Measurements from ENCODE around the gene MN1.

Gene MN1

DNA sequence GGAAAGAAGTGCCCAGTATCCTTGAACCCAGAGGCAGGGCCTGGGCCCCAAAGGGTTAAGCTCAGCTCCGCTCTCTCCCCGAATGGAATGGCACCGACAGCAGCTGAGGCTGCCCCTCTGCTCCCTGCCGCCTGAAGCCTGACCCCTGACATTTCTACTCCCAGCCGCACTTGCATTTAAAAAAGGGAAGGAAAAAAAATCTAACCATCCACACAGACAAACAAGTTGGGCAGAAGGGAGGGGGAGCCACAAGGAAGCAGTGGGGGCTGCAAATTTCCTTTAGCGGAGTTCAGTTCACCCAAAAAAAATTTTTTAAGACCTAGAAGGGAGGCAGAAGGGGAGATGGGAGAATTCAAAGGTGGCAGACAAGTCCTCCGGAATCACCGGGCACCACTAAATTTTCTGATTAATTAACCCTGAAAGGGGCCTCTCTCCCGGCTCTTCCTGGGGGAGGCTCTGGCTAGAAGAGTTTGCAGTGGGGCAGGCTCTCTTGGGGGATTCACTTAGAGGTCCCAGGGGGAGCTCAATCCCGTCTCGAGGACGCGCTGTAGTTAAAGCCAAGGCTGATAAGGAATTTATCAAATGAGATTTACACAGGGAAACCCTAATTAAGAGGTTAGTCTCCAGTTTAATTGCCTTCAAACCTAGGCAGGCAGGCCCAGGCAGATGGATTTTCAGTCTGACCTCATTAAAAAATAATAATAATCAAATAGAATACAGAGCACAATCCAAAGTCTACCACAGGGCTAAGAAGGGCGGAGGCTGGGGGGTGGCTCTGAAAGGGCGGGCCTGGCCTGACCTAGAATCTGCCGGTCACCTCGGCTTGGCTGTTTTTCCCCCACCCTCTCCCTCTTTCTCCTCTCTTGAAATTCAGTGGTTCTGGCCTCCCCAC, 25.6 kb downstream of the MN1 start:
- TF ChIP-seq, protein P1, sequence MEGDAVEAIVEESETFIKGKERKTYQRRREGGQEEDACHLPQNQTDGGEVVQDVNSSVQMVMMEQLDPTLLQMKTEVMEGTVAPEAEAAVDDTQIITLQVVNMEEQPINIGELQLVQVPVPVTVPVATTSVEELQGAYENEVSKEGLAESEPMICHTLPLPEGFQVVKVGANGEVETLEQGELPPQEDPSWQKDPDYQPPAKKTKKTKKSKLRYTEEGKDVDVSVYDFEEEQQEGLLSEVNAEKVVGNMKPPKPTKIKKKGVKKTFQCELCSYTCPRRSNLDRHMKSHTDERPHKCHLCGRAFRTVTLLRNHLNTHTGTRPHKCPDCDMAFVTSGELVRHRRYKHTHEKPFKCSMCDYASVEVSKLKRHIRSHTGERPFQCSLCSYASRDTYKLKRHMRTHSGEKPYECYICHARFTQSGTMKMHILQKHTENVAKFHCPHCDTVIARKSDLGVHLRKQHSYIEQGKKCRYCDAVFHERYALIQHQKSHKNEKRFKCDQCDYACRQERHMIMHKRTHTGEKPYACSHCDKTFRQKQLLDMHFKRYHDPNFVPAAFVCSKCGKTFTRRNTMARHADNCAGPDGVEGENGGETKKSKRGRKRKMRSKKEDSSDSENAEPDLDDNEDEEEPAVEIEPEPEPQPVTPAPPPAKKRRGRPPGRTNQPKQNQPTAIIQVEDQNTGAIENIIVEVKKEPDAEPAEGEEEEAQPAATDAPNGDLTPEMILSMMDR (conservative IDR thresholded peaks at IDR 0.05; ENCODE audit: low read length) = no peak
- no peak for DNase-seq (ENCODE audit: low read depth)
- peak overlapping the region; percentile 15 for H3K4me3 ChIP-seq (ENCODE audit: low read length)

DNA sequence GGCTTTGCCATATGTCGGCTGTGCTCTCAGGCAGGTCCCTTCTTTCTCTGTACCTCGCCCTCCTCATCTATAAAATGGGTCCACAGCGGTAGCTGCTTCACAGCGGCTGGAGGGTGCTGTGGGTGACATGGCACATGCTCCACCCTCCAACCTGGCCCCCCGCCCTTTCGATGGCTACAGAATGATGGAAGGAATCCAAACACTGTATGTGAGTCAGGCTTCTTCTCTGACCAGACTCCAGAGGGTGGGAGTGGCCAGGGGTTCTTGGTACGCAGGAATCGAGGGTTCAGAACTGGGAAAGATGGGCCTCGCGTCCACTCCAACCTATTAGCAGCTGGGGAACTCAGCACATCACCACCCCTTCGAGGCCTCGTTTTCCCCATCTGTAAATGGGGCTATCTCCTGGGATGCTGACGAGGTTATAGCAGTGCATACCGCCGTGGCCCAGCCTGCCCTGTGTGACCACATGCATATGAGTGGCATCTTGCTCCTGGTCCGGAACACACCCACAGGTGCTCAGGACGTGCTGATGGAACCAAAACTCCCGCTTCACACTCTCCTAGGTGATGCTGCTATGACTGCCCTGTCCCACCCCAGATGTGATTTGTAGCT, 26.4 kb downstream of the MN1 start:
- H3K4me3 ChIP-seq (ENCODE audit: low read length) = no peak overlapping the region
- TF ChIP-seq, protein P1 (conservative IDR thresholded peaks at IDR 0.05; ENCODE audit: low read length) = no peak
- DNase-seq (ENCODE audit: low read depth) = peak; percentile 60

DNA sequence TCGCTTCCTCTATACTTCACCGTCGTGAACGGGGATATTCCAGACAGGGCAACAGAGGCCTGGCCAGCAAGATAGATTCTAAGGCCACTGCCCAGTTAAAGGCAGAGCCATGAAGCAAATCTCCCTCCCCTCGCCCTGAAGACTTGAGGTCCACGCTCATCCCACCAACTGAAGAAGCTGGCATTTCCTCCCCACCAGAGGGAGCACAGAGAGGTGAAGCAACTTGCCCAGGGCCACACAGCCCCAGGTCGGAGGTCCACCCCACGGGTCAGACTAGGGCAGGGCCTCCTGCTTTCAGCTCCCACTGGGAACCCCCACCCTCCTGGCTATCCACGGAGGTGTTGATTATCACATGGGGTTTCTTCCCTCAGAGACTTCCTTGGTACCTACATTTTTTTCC, 27.4 kb downstream of the MN1 start:
- TF ChIP-seq, protein P1 (conservative IDR thresholded peaks at IDR 0.05; ENCODE audit: low read length) = no peak
- H3K4me3 ChIP-seq (ENCODE audit: low read length) = no peak overlapping the region
- DNase-seq (ENCODE audit: low read depth) = no peak

DNA sequence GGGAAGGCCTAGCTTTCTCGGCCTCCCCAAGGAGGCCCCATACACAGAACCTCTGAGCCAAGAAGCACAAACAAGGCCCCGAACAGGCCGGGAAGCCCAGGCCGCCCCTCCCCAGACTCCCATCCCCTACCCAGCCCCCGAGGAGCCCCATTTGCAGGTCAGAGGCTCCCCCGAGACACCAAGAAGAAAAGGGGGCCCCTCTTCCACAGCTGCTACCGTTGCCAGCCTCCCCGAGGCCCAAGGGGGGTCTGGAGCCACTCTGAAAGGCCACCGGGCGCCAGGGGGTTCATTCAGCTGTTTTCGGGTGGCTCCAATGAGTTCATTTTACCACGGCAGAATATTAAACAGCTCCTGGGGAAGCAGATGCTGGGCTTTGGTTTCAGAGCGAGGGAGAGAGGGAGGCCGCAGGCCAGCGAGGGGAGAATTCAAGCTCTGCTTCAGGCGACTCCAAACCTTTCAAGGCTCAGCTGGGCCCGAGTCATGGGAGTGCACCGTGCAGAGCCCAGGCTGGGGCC, 28.5 kb downstream of the MN1 start:
- TF ChIP-seq, protein P1 (conservative IDR thresholded peaks at IDR 0.05; ENCODE audit: low read length) = no peak
- no peak overlapping the region for H3K4me3 ChIP-seq (ENCODE audit: low read length)
- no peak for DNase-seq (ENCODE audit: low read depth)

DNA sequence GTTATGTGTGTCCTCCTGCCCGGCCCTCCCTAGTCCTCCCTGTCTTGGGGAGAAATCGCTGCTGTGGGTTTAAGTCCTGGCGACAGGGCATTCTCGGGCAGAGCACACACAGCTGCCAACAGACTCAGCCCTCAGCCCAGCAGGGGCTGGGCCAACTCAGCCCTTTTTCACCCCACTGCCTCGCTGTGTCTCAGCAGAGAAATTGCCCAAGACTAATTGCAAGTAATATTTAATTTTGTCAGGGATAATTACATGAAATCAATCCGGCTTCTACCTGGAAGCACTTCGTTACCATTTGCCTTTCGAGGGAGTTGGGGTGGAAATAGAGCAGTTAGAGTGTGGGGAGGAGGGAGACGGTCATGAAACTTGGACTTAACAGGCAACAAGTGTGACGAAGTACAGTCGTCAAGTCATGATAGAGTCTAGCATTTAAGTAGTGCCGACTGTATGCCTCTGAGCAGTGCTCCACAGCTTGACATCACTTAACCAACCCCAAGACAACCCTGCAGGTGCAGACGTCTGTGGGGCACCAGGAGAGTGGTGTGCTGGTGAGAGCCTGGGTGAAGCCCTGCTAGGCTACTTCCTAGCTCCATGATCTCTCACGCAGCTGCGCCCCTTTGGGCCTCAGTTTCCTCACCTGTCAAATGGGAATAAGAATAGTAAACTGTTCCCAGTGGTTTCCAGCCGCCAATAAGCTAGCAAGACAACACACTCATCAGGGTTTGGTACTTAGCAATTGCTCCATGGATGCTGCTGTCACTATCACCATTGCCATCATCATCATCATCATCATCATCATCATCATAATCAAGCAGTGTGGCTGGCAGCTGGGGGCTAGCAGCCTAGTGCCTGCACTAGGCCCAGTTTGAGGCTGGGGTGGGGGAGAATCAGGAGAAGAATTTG, 29.2 kb downstream of the MN1 start:
- no peak overlapping the region for H3K4me3 ChIP-seq (ENCODE audit: low read length)
- TF ChIP-seq, protein P1 (conservative IDR thresholded peaks at IDR 0.05; ENCODE audit: low read length) = no peak
- no peak for DNase-seq (ENCODE audit: low read depth)

DNA sequence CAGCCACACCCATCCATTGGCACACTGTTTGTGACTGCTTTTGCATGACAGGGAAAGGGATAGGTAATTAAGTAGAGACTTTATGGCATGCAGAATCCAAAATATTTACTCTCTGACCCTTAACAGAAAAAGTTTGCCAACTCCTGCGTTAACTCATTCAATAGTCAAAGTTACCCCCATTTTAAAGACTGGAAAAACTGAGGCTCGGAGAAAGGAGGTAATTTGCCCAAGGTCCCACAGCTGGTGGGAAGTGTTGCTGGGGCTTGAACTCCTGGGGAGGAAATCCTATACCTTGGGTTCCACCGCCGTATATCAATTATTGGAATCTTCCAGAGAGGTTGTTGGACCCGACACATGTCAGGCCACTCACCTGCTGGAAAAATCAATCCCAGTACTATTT, 29.9 kb downstream of the MN1 start:
- no peak for DNase-seq (ENCODE audit: low read depth)
- no peak overlapping the region for H3K4me3 ChIP-seq (ENCODE audit: low read length)
- TF ChIP-seq, protein P1 (conservative IDR thresholded peaks at IDR 0.05; ENCODE audit: low read length) = no peak
